Measurements from ENCODE around the gene ZNF358. TPM values are rescaled to one million over a fixed set of nuclear protein-coding genes. Genes with fewer than 3 reads are reported as not detected.

Gene ZNF358
- total RNA-seq, 1 experiment from 2014 or later: 30.2 TPM

GRCh38 chr19:7516333-7516732 is 430 bp downstream of the ZNF358 start:
- ChIA-PET CTCF (no interaction called here), POLR2A (no interaction called here)
- Histone ChIP-seq H3K9me3 (ENCODE audit: control insufficient read depth, insufficient read depth, low read depth, low read length) (no peaks in the 10 kb centered on the region), H3K36me3 (ENCODE audit: control insufficient read depth, insufficient read depth, low read length) (no peaks in the 10 kb centered on the region), H3K27me3 (ENCODE audit: control insufficient read depth, insufficient read depth, low read length) (no peaks in the 10 kb centered on the region), H3K27ac (ENCODE audit: low read length) (peak overlapping the region; percentile 64), H3K4me3 (ENCODE audit: low read depth in 2 of 2, low read length in 2 of 2) (peak overlapping the region; percentile 44 to 55), H3K4me1 (ENCODE audit: control insufficient read depth, insufficient read depth, low read length) (peaks cover 5% of the 10 kb centered on the region)
- DNase-seq (ENCODE audit: low read depth, low spot score): no peak
- in situ Hi-C loops (cut with HindIII; ENCODE audit: low pct_unique_long_range_greater_than_20kb, low sequenced_read_pairs) (no loop called here), intact Hi-C loops (cut with micrococcal nuclease; ENCODE audit: unreplicated experiment) (no loop called here)
- BruUV-seq (replicated peaks): no TSS peak
- TF ChIP-seq POLR2AphosphoS5 (IDR thresholded peaks at IDR 0.05; ENCODE audit: low read depth, low read length) (no peak), REST (IDR thresholded peaks at IDR 0.05; ENCODE audit: insufficient read depth in 1 of 2, low read depth in 2 of 2, low read length in 1 of 2) (no peak), TCF7L2 (IDR thresholded peaks at IDR 0.05; ENCODE audit: low read depth, low read length) (no peak), SIN3A (IDR thresholded peaks at IDR 0.05; ENCODE audit: borderline replicate concordance, insufficient read depth, low read depth, low read length) (no peak), CTCF (IDR thresholded peaks at IDR 0.05) (no peak)
- ATAC-seq: no peak

GRCh38 chr19:7516878-7517277 is 975 bp downstream of the ZNF358 start:
- CTCF ChIA-PET: no interaction called here

More at GRCh38 chr19:7516878-7517277, 975 bp downstream of the ZNF358 start:
- in situ Hi-C loops (cut with HindIII; ENCODE audit: low pct_unique_long_range_greater_than_20kb, low sequenced_read_pairs) (no loop called here), intact Hi-C loops (cut with micrococcal nuclease; ENCODE audit: unreplicated experiment) (no loop called here)
- H3K27ac ChIP-seq (ENCODE audit: low read length): peak overlapping the region; percentile 64
- H3K9me3 ChIP-seq (ENCODE audit: control insufficient read depth, insufficient read depth, low read depth, low read length): no peaks in the 10 kb centered on the region
- H3K27me3 ChIP-seq (ENCODE audit: control insufficient read depth, insufficient read depth, low read length): no peaks in the 10 kb centered on the region
- POLR2A ChIA-PET: no interaction called here
- peak overlapping the region; percentile 44 to 55 for H3K4me3 ChIP-seq (ENCODE audit: low read depth in 2 of 2, low read length in 2 of 2)
- ATAC-seq: no peak
- peaks cover 5% of the 10 kb centered on the region for H3K4me1 ChIP-seq (ENCODE audit: control insufficient read depth, insufficient read depth, low read length)
- no peak for DNase-seq (ENCODE audit: low read depth, low spot score)
- BruUV-seq (replicated peaks): no TSS peak
- TF ChIP-seq TCF7L2 (IDR thresholded peaks at IDR 0.05; ENCODE audit: low read depth, low read length) (no peak), POLR2AphosphoS5 (IDR thresholded peaks at IDR 0.05; ENCODE audit: low read depth, low read length) (no peak), SIN3A (IDR thresholded peaks at IDR 0.05; ENCODE audit: borderline replicate concordance, insufficient read depth, low read depth, low read length) (no peak), REST (IDR thresholded peaks at IDR 0.05; ENCODE audit: insufficient read depth in 1 of 2, low read depth in 2 of 2, low read length in 1 of 2) (no peak), CTCF (IDR thresholded peaks at IDR 0.05) (no peak)
- H3K36me3 ChIP-seq (ENCODE audit: control insufficient read depth, insufficient read depth, low read length): no peaks in the 10 kb centered on the region

All from Panc1 (cell line).